ENCODE data around the gene ATP6V1F. TPM values are rescaled to one million over a fixed set of nuclear protein-coding genes. Genes with fewer than 3 reads are reported as not detected.
A peak's percentile ranks its signal among the peaks of the same experiment; 100 is the strongest.

The ATP6V1F gene
- total RNA-seq, 1 experiment from 2014 or later, result 115 TPM

DNA sequence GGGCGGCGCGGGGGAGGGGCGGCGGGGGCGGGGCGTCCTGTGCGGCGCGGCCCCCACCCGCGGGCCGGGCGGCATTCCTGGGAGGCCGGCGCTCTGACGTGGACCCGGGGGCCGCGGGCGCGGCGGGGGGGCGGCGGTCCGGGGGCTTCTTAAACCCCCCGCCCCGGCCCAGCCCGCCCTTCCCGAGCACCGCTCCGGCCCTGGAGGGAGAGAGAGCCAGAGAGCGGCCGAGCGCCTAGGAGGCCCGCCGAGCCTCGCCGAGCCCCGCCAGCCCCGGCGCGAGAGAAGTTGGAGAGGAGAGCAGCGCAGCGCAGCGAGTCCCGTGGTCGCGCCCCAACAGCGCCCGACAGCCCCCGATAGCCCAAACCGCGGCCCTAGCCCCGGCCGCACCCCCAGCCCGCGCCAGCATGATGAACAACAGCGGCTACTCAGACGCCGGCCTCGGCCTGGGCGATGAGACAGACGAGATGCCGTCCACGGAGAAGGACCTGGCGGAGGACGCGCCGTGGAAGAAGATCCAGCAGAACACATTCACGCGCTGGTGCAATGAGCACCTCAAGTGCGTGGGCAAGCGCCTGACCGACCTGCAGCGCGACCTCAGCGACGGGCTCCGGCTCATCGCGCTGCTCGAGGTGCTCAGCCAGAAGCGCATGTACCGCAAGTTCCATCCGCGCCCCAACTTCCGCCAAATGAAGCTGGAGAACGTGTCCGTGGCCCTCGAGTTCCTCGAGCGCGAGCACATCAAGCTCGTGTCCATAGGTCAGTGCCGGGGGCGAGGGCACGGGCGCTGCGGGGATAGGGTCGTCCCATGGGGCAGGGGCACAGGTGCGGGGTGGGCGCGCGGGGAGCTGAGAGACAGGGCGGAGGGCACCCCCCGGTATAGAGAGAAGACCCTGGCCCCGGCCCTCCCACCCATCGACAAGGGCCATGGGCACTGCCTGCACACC lies 32.2 kb upstream of the ATP6V1F start, which contains the start of gene FLNC:
FLNC (plus strand) TSS at position 176 of the 947 bp plus-strand sequence; CDS start at position 408, 232 bp downstream.
- no peak within 1 kb of the TSS for H3K56ac ChIP-seq (ENCODE audit: insufficient read length, low read depth, low read length)
- Mint-ChIP-seq H3K36me3 (ENCODE audit: insufficient read depth in 1 of 3, low read depth in 3 of 3) (no peaks in the 10 kb centered on the region), H3K27ac (no peak within 1 kb of the TSS; a peak in 1 of 7 replicates), H3K27me3 (ENCODE audit: low read depth) (peaks cover 48% of the 10 kb centered on the region), H3K4me1 (peaks cover 34 to 57% of the 10 kb centered on the region in 2 experiments), H3K9me3 (no peaks in the 10 kb centered on the region), H3K4me3 (peak within 1 kb of the TSS; percentile 65 to 83)
- H3T11ph ChIP-seq (ENCODE audit: low read length), result no peak within 1 kb of the TSS
- H3K79me1 ChIP-seq (ENCODE audit: insufficient read depth, low read depth, low read length, poor library complexity, severe bottlenecking), result no peaks in the 10 kb centered on the region
- WGBS (ENCODE audit: extremely low coverage, insufficient read length, low lambda C conversion rate), result no CpG with 5 or more reads among the region's 109 CpGs
- H3K27me3 ChIP-seq (ENCODE audit: insufficient read depth, low read length), result peaks cover 12% of the 10 kb centered on the region; the same call in 1 of the 2 replicates
- no peak within 1 kb of the TSS for H4K5ac ChIP-seq (ENCODE audit: insufficient read length, low read depth, low read length)
- H4K20me1 ChIP-seq (ENCODE audit: control insufficient read depth, insufficient read depth, insufficient read length), result no peaks in the 10 kb centered on the region
- no peak within 1 kb of the TSS for H3K4ac ChIP-seq (ENCODE audit: low read depth, low read length)
- peaks cover 5% of the 10 kb centered on the region; the same call in 1 of the 2 replicates for H3K4me1 ChIP-seq (ENCODE audit: insufficient read depth, low read length)
- no peak within 1 kb of the TSS for H2BK15ac ChIP-seq (ENCODE audit: low read depth, low read length)
- no peak within 1 kb of the TSS for H3K9ac ChIP-seq (ENCODE audit: extremely low read depth, insufficient read length, low read length)
- H2BK5ac ChIP-seq (ENCODE audit: insufficient read length, low read length), result no peak within 1 kb of the TSS
- H4K91ac ChIP-seq (ENCODE audit: insufficient read length, low read depth, low read length), result no peak within 1 kb of the TSS
- H2BK12ac ChIP-seq (ENCODE audit: insufficient read length, low read depth, low read length), result no peak within 1 kb of the TSS
- H3K18ac ChIP-seq (ENCODE audit: insufficient read length, low read depth, low read length), result no peak within 1 kb of the TSS
- no peak for DNase-seq
- H3K23ac ChIP-seq (ENCODE audit: insufficient read length, low read depth, low read length), result no peak within 1 kb of the TSS
- TF ChIP-seq, protein P1, sequence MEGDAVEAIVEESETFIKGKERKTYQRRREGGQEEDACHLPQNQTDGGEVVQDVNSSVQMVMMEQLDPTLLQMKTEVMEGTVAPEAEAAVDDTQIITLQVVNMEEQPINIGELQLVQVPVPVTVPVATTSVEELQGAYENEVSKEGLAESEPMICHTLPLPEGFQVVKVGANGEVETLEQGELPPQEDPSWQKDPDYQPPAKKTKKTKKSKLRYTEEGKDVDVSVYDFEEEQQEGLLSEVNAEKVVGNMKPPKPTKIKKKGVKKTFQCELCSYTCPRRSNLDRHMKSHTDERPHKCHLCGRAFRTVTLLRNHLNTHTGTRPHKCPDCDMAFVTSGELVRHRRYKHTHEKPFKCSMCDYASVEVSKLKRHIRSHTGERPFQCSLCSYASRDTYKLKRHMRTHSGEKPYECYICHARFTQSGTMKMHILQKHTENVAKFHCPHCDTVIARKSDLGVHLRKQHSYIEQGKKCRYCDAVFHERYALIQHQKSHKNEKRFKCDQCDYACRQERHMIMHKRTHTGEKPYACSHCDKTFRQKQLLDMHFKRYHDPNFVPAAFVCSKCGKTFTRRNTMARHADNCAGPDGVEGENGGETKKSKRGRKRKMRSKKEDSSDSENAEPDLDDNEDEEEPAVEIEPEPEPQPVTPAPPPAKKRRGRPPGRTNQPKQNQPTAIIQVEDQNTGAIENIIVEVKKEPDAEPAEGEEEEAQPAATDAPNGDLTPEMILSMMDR (conservative IDR thresholded peaks at IDR 0.05), result no peak
- H2AK5ac ChIP-seq (ENCODE audit: insufficient read length, low read length), result no peak within 1 kb of the TSS
- H3K14ac ChIP-seq (ENCODE audit: insufficient read depth, low read length), result peak within 1 kb of the TSS; percentile 44; the same call in 1 of the 2 replicates
- no peak within 1 kb of the TSS for H2AFZ ChIP-seq (ENCODE audit: low read length)
- no peak within 1 kb of the TSS for H2BK20ac ChIP-seq (ENCODE audit: low read depth, low read length, poor library complexity, severe bottlenecking)
- no peak within 1 kb of the TSS for H4K8ac ChIP-seq (replicated peaks; ENCODE audit: insufficient read length, low read depth, low read length)
- peak within 1 kb of the TSS; percentile 80 for H3K4me2 ChIP-seq (ENCODE audit: insufficient read depth, insufficient read length, low read length)
- H3K23me2 ChIP-seq (ENCODE audit: insufficient read length, low read depth, low read length, poor library complexity, severe bottlenecking), result peaks cover 22% of the 10 kb centered on the region
- no peaks in the 10 kb centered on the region for H3K9me3 ChIP-seq (ENCODE audit: control insufficient read depth, low read depth, low read length)
- H3K27ac ChIP-seq (ENCODE audit: insufficient read length, low read depth, low read length), result no peak within 1 kb of the TSS
- H2BK120ac ChIP-seq (ENCODE audit: low read depth, low read length, poor library complexity, severe bottlenecking), result no peak within 1 kb of the TSS
- H3K79me2 ChIP-seq (ENCODE audit: insufficient read depth, low read length), result no peaks in the 10 kb centered on the region

Data from H9 (cell line).